H1 (cell line): ENCODE measurements around the gene JUP. TPM values are rescaled to one million over a fixed set of nuclear protein-coding genes. Genes with fewer than 3 reads are reported as not detected.

Source experiments
- CTCF ChIA-PET: fragments of 300-600 bp; sonication (Branson Sonifier 250); formaldehyde crosslinking; loops from one replicate; lab custom pipeline; 2021; ENCODE audit not compliant: partially characterized antibody; lab: Charles Lee
- POLR2A ChIA-PET: fragments of 300-600 bp; sonication (Branson Sonifier 250); formaldehyde crosslinking; loops from one replicate; lab custom pipeline; 2021; ENCODE audit warnings: inconsistent platforms; ENCODE audit not compliant: partially characterized antibody; lab: Charles Lee
- DNase-seq, 2 experiments: peaks; one replicate each; pipeline versions ENCODE4 v3.0.0 to v3.0.0-alpha.2; 2010 to 2022; ENCODE audit warnings: low spot score in 2 of 2, low read depth in 1 of 2, mixed read lengths in 1 of 2
- FAIRE-seq: peaks from 2 replicates; lab custom pipeline; 2011; peaks lifted over from hg19 to GRCh38; lab: Jason Lieb, UNC
- H2AFZ ChIP-seq: 2 replicates; pipeline ENCODE4 v1.8.1; 2012; ENCODE audit warnings: low read length, inconsistent platforms
- H2AK5ac ChIP-seq: 2 replicates; pipeline ENCODE4 v1.6.1; 2013; ENCODE audit warnings: low read depth, low read length
- H2BK120ac ChIP-seq: replicated peaks from 2 replicates; pipeline ENCODE3; 2013; ENCODE audit warnings: low read depth, low read length, inconsistent platforms
- H2BK12ac ChIP-seq: 2 replicates; pipeline ENCODE4 v1.6.1; 2013; ENCODE audit warnings: low read depth, low read length
- H2BK15ac ChIP-seq: 2 replicates; pipeline ENCODE4 v1.6.1; 2013; ENCODE audit warnings: low read length
- H2BK20ac ChIP-seq: 2 replicates; pipeline ENCODE4 v1.6.1; 2013; ENCODE audit warnings: low read length
- H2BK5ac ChIP-seq: 2 replicates; pipeline ENCODE4 v1.6.1; 2013; ENCODE audit warnings: low read depth, low read length
- H3K14ac ChIP-seq: 2 replicates; pipeline ENCODE4 v1.6.1; 2013; ENCODE audit warnings: inconsistent platforms; ENCODE audit not compliant: insufficient read length
- H3K18ac ChIP-seq: 2 replicates; pipeline ENCODE4 v1.6.1; 2013; ENCODE audit warnings: low read length; ENCODE audit errors: extremely low read depth
- H3K23ac ChIP-seq: 2 replicates; pipeline ENCODE4 v1.6.1; 2013; ENCODE audit warnings: inconsistent platforms; ENCODE audit not compliant: insufficient read length
- H3K23me2 ChIP-seq: 2 replicates; pipeline ENCODE4 v1.6.1; 2013; ENCODE audit warnings: low read depth, low read length
- H3K27ac ChIP-seq: 2 replicates; pipeline ENCODE4 v1.6.1; 2011; ENCODE audit warnings: low read depth, low read length, inconsistent platforms
- H3K27me3 ChIP-seq, 4 experiments: replicated peaks in 1 of 4; 1 replicate in 1 of 4; 2 replicates in 3 of 4; pipeline versions ENCODE4 v1.6.1 to v1.8.1; 2011 to 2013; ENCODE audit warnings: low read length in 3 of 4, mild to moderate bottlenecking in 3 of 4, inconsistent platforms in 2 of 4, mixed read lengths in 2 of 4, moderate library complexity in 1 of 4; ENCODE audit not compliant: control insufficient read depth in 3 of 4, insufficient read depth in 3 of 4; ENCODE audit errors: extremely low read depth in 1 of 4
- H3K36me3 ChIP-seq, 4 experiments: 2 replicates each; pipeline versions ENCODE4 v1.6.1 to v1.8.1; 2011 to 2013; ENCODE audit warnings: mild to moderate bottlenecking in 4 of 4, low read length in 3 of 4, moderate library complexity in 2 of 4, control low read depth in 1 of 4, inconsistent platforms in 1 of 4; ENCODE audit not compliant: insufficient read depth in 4 of 4, control insufficient read depth in 2 of 4
- H3K4ac ChIP-seq: replicated peaks from 2 replicates; pipeline ENCODE3; 2013; ENCODE audit warnings: low read length, low read depth, mixed read lengths, inconsistent platforms; ENCODE audit not compliant: insufficient read length
- H3K4me1 ChIP-seq, 4 experiments: replicated peaks in 1 of 4; 1 replicate in 1 of 4; 2 replicates in 3 of 4; pipeline versions ENCODE4 v1.6.1 to v1.8.1; 2011 to 2013; ENCODE audit warnings: low read length in 3 of 4, inconsistent platforms in 2 of 4, mixed read lengths in 1 of 4; ENCODE audit not compliant: insufficient read depth in 4 of 4, control insufficient read depth in 3 of 4
- H3K4me2 ChIP-seq, 2 experiments: 2 replicates each; pipeline versions ENCODE4 v1.6.1 to v1.8.1; 2011 to 2013; ENCODE audit warnings: low read depth in 2 of 2, low read length in 2 of 2, control low read depth in 1 of 2, inconsistent platforms in 1 of 2, mild to moderate bottlenecking in 1 of 2; ENCODE audit not compliant: insufficient read depth in 1 of 2
- H3K4me3 ChIP-seq, 4 experiments: fragments of 200-600, 300-600 bp in 1 of 4; sonication (generic), shearing (Covaris generic), sonication (Bioruptor Twin) in 1 of 4; 2 replicates each; pipeline versions ENCODE4 v1.5.1 to v1.8.1; 2011 to 2016; ENCODE audit warnings: low read length in 4 of 4, low read depth in 3 of 4, control low read depth in 2 of 4, inconsistent platforms in 2 of 4, mild to moderate bottlenecking in 2 of 4, mixed read lengths in 1 of 4, moderate library complexity in 1 of 4; ENCODE audit not compliant: insufficient read depth in 2 of 4; ENCODE audit errors: extremely low read depth in 1 of 4
- H3K56ac ChIP-seq: replicated peaks from 2 replicates; pipeline ENCODE3; 2013; ENCODE audit warnings: low read depth, mild to moderate bottlenecking, mixed read lengths, low read length, inconsistent platforms; ENCODE audit not compliant: insufficient read length
- H3K79me1 ChIP-seq: 2 replicates; pipeline ENCODE4 v1.6.1; 2013; ENCODE audit warnings: low read depth, low read length, control low read depth
- H3K79me2 ChIP-seq, 2 experiments: 2 replicates each; pipeline versions ENCODE4 v1.6.1 to v1.8.1; 2012 to 2013; ENCODE audit warnings: low read length in 2 of 2, mild to moderate bottlenecking in 2 of 2, inconsistent platforms in 1 of 2; ENCODE audit not compliant: insufficient read depth in 2 of 2, control insufficient read depth in 1 of 2
- H3K9ac ChIP-seq, 4 experiments: replicated peaks in 1 of 4; 1 replicate in 1 of 4; 2 replicates in 3 of 4; pipeline versions ENCODE4 v1.6.1 to v1.8.1; 2011 to 2013; ENCODE audit warnings: low read depth in 3 of 4, low read length in 3 of 4, control low read depth in 2 of 4, mild to moderate bottlenecking in 2 of 4, moderate library complexity in 2 of 4, inconsistent platforms in 1 of 4; ENCODE audit errors: extremely low read depth in 1 of 4
- H3K9me3 ChIP-seq, 2 experiments: 2 replicates each; pipeline versions ENCODE4 v1.6.1 to v1.8.1; 2012 to 2013; ENCODE audit warnings: mild to moderate bottlenecking in 2 of 2, moderate library complexity in 2 of 2, control low read depth in 1 of 2, inconsistent platforms in 1 of 2, low read depth in 1 of 2, low read length in 1 of 2, mixed read lengths in 1 of 2; ENCODE audit not compliant: insufficient read depth in 2 of 2
- H4K20me1 ChIP-seq, 2 experiments: replicated peaks in 1 of 2; 2 replicates each; pipeline versions ENCODE3 to v1.8.1; 2011 to 2013; ENCODE audit warnings: inconsistent platforms in 2 of 2, low read length in 2 of 2, mild to moderate bottlenecking in 1 of 2; ENCODE audit not compliant: insufficient read depth in 2 of 2, control insufficient read depth in 1 of 2
- H4K5ac ChIP-seq: 2 replicates; pipeline ENCODE4 v1.6.1; 2013; ENCODE audit warnings: low read length, low read depth, mixed read lengths, inconsistent platforms; ENCODE audit not compliant: insufficient read length
- H4K8ac ChIP-seq: 2 replicates; pipeline ENCODE4 v1.8.0; 2013; ENCODE audit warnings: mild to moderate bottlenecking, moderate library complexity, low read length, inconsistent platforms; ENCODE audit not compliant: insufficient read depth; ENCODE audit errors: extremely low read depth
- H4K91ac ChIP-seq: replicated peaks from 2 replicates; pipeline ENCODE3; 2013; ENCODE audit warnings: low read length, mixed read lengths, inconsistent platforms; ENCODE audit not compliant: insufficient read length
- EGR1 ChIP-seq: IDR thresholded peaks from 2 replicates; pipeline ENCODE4 v1.6.1; 2011; ENCODE audit warnings: low read depth, low read length, borderline replicate concordance
- SAP30 ChIP-seq: fragments of 300-600 bp; sonication (generic); IDR thresholded peaks from 2 replicates; pipeline ENCODE4 v1.7.1; 2012; ENCODE audit warnings: low read length, moderate library complexity, mild to moderate bottlenecking, inconsistent platforms; ENCODE audit not compliant: insufficient read depth, insufficient replicate concordance
- SIN3A ChIP-seq, 2 experiments: IDR thresholded peaks in 1 of 2; conservative IDR thresholded peaks in 1 of 2; 2 replicates each; pipeline ENCODE4 v1.6.1; 2011 to 2012; ENCODE audit warnings: low read length in 2 of 2, improper control_type of control experiment in 1 of 2, low read depth in 1 of 2, mild to moderate bottlenecking in 1 of 2
- SIX5 ChIP-seq: IDR thresholded peaks from 2 replicates; pipeline ENCODE4 v1.6.1; 2011; ENCODE audit warnings: mild to moderate bottlenecking, low read depth, low read length
- SP4 ChIP-seq: IDR thresholded peaks from 2 replicates; pipeline ENCODE4 v1.6.1; 2012; ENCODE audit warnings: low read length, inconsistent platforms
- TAF7 ChIP-seq: optimal IDR thresholded peaks from 2 replicates; pipeline ENCODE3; 2011; ENCODE audit warnings: low read depth, mild to moderate bottlenecking, inconsistent platforms, low read length, moderate library complexity, borderline replicate concordance
- TEAD4 ChIP-seq: IDR thresholded peaks from 2 replicates; pipeline ENCODE4 v1.6.1; 2012; ENCODE audit warnings: low read depth, low read length, inconsistent platforms, mixed read lengths
- WGBS, 2 experiments: shearing (Covaris generic) in 1 of 2; methylation state at CpG; one replicate each; pipeline versions ENCODE4 v1.1.6 to v1.1.7; 2013 to 2015; ENCODE audit warnings: low lambda C conversion rate in 2 of 2, mixed read lengths in 2 of 2, inconsistent platforms in 1 of 2, low coverage in 1 of 2, missing lambda C conversion rate in 1 of 2; ENCODE audit not compliant: insufficient replicate concordance in 2 of 2, insufficient coverage in 1 of 2, insufficient read length in 1 of 2; ENCODE audit errors: extremely low coverage in 1 of 2, missing lambda C conversion rate in 1 of 2; 5-methylcytosine and 5-hydroxymethylcytosine counted together
- polyA plus RNA-seq, 7 experiments: library from polyadenylated mRNA; depleted of rRNA in 3 of 7; stranded (reverse) in 5 of 7; unstranded in 2 of 7; fragments of >200 nt in 5 of 7; fragments of 200-250 nt in 2 of 7; gene quantifications; 1 replicate in 5 of 7; 2 replicates in 1 of 7; 4 replicates in 1 of 7; pipeline versions ENCODE4 v1.2.1 to v1.2.3, GENCODE V29; 2011 to 2013; ENCODE audit warnings: missing spikeins in 2 of 7, mixed read lengths in 2 of 7
- total RNA-seq: library from RNA; stranded (reverse); fragmentation: NEBNext Ultra II Directional; extraction: Animal tissue kit (Norgen Biotek cat#: 25700); gene quantifications from 2 replicates; pipeline ENCODE4 v1.2.1, GENCODE V29; 2021

The JUP gene
- total and polyA plus RNA-seq, 2 of the 8 experiments (the other 6 are each of a cell fraction or from before 2014, with no cell fraction given): 62.8 to 102 TPM

- Histone ChIP-seq H3K4me1 (peaks cover 0 to 2% (median 0%) of the 10 kb centered on the region in 4 experiments; a peak in 3 of 7 replicates), H2BK5ac (no peak overlapping the region), H3K36me3 (no peaks in the 10 kb centered on the region), H3K23ac (no peak overlapping the region), H2BK120ac (no peak overlapping the region), H4K20me1 (peaks cover 0 to 2% of the 10 kb centered on the region in 2 experiments), H3K18ac (no peak overlapping the region), H4K91ac (no peak overlapping the region), H4K8ac (no peak overlapping the region), H3K79me1 (no peaks in the 10 kb centered on the region), H3K27ac (no peak overlapping the region), H3K9ac (no peak overlapping the region), H2BK15ac (no peak overlapping the region), H2AK5ac (no peak overlapping the region), H3K4me3 (no peak overlapping the region), H3K14ac (no peak overlapping the region), H3K4me2 (no peak overlapping the region), H3K23me2 (no peaks in the 10 kb centered on the region), H4K5ac (no peak overlapping the region), H3K4ac (no peak overlapping the region), H2AFZ (no peak overlapping the region), H3K56ac (no peak overlapping the region), H3K27me3 (no peaks in the 10 kb centered on the region), H2BK12ac (no peak overlapping the region), H2BK20ac (no peak overlapping the region), H3K9me3 (no peaks in the 10 kb centered on the region), H3K79me2 (no peaks in the 10 kb centered on the region)
- ChIA-PET CTCF (interaction anchor here (1.5 to 1.9 kb wide), 2 partner anchors 10 to 26 kb away, joined by 5 to 7 read pairs; no protein-coding TSS in a partner anchor), POLR2A (interaction anchor here (1.7 to 18.3 kb wide), 3 partner anchors 13 to 30 kb away, joined by 6 to 215 read pairs (median 29); partner anchors contain the start of genes EIF1 and HAP1)
- no peak for FAIRE-seq
- TF ChIP-seq EGR1 (no peak), SIX5 (no peak), SIN3A (conservative IDR thresholded peaks at IDR 0.05 in 1 of 2, IDR thresholded peaks at IDR 0.05 in 1 of 2; ENCODE audit: low read depth in 1 of 2, low read length in 2 of 2) (no peak), SP4 (no peak), TAF7 (no peak), SAP30 (no peak), TEAD4 (no peak)
- DNase-seq: no peak
- WGBS, 2 experiments: 94% methylated on average over 7 of the region's 7 CpGs; no CpG with 5 or more reads in 1 of the 2 experiments
Observed at GRCh38 chr17:41722231-41722630, 64.3 kb downstream of the JUP start.
